NB4 (cell line): ENCODE results near the gene LMCD1.

Source experiments
- DNase-seq: peaks from one replicate; pipeline ENCODE4 v3.0.0; 2010; ENCODE audit warnings: low read depth
- H3K4me3 ChIP-seq: one replicate; pipeline ENCODE4 v1.5.1; 2011; ENCODE audit warnings: mild to moderate bottlenecking, low read depth, low read length, moderate library complexity
- MYC ChIP-seq: IDR thresholded peaks from 2 replicates; pipeline ENCODE4 v1.6.1; 2011; ENCODE audit warnings: low read depth, low read length
- POLR2A ChIP-seq: IDR thresholded peaks from 2 replicates; pipeline ENCODE4 v1.6.1; 2011; ENCODE audit warnings: mild to moderate bottlenecking; ENCODE audit not compliant: insufficient read length; ENCODE audit errors: extremely low read depth
- TF ChIP-seq, protein P1 (sequence below): IDR thresholded peaks from one replicate; pipeline ENCODE4 v1.5.1; 2012; ENCODE audit warnings: low read depth, low read length
- TF ChIP-seq, protein P2 (sequence below): IDR thresholded peaks from 2 replicates; pipeline ENCODE4 v1.6.1; 2011; ENCODE audit warnings: low read depth, low read length

Gene LMCD1

DNA sequence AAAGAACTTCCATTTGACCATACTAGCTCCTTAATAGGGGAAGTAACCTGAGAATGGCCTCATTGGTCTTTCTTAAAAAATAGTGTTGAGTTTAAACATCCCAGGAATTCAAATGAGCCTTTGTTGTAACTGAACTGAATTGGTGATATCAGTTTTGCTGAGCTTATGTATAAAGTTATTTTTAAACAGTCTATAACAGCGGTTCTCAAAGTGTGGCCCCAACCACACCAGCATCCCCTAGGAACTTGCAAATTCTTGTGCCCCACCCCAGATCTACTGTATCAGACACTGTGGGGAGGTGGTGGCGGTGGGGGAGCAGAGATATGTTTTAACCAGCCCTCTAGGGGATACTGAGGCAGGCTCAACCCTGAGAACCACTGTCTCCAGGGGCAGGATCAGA is 57.0 kb downstream of the LMCD1 start:
- H3K4me3 ChIP-seq = no peak overlapping the region
- no peak for DNase-seq
- TF ChIP-seq MYC (no peak), POLR2A (no peak)
- TF ChIP-seq, protein P1, sequence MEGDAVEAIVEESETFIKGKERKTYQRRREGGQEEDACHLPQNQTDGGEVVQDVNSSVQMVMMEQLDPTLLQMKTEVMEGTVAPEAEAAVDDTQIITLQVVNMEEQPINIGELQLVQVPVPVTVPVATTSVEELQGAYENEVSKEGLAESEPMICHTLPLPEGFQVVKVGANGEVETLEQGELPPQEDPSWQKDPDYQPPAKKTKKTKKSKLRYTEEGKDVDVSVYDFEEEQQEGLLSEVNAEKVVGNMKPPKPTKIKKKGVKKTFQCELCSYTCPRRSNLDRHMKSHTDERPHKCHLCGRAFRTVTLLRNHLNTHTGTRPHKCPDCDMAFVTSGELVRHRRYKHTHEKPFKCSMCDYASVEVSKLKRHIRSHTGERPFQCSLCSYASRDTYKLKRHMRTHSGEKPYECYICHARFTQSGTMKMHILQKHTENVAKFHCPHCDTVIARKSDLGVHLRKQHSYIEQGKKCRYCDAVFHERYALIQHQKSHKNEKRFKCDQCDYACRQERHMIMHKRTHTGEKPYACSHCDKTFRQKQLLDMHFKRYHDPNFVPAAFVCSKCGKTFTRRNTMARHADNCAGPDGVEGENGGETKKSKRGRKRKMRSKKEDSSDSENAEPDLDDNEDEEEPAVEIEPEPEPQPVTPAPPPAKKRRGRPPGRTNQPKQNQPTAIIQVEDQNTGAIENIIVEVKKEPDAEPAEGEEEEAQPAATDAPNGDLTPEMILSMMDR = no peak
- TF ChIP-seq, protein P2, sequence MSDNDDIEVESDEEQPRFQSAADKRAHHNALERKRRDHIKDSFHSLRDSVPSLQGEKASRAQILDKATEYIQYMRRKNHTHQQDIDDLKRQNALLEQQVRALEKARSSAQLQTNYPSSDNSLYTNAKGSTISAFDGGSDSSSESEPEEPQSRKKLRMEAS = no peak

DNA sequence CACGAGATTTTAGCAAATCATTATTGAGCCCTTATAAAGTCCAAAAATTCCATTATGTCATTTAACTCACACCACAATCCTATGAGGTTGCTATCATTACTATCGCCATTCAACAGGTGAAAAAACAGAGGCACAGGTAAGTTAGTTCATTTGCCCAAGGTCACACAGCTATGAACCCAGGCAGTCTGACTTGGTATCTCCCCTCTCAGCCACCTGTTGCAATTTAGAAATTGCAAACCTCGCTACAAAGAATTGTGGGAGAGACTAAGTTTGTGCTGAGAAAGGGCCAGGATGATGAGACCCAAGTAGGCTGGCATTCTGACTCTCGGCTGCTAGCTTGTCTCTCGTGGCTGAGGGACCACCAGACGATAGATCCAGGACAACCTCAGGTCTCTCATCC is 57.7 kb downstream of the LMCD1 start:
- H3K4me3 ChIP-seq = no peak overlapping the region
- DNase-seq = no peak
- TF ChIP-seq, protein P2 = no peak
- TF ChIP-seq, protein P1 = no peak
- TF ChIP-seq POLR2A (no peak), MYC (no peak)

DNA sequence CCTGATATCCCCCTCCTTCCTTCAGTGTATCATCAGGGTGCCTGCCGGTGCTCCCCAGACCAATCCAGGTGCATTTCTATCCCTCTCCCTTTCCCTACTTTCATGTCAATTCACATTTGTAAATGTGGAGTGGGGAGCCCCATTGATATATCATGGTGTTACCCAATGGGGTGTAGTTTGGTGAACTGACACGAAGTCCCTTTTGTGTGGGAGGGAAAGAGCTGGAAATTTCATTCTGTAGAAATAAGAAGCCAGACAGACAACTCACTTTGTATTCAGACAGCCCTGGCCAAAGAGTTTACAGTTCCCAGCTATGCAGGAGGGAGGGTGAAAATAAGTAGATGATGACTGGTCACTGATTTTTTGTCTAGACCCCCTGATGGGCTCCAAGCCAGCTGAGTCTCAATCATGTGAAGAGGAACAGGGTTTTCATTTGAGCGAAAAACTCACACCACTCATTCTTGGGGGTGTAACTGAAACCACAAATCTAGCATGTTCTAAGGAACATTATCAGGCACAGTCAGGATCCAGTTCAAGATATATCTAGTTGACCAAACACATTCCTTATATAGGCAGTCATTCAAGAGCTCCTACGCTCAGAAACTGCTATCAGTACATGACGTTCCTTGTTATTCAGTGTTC is 58.9 kb downstream of the LMCD1 start:
- no peak overlapping the region for H3K4me3 ChIP-seq
- TF ChIP-seq, protein P2 = no peak
- TF ChIP-seq, protein P1 = no peak
- TF ChIP-seq MYC (no peak), POLR2A (no peak)
- DNase-seq = no peak

DNA sequence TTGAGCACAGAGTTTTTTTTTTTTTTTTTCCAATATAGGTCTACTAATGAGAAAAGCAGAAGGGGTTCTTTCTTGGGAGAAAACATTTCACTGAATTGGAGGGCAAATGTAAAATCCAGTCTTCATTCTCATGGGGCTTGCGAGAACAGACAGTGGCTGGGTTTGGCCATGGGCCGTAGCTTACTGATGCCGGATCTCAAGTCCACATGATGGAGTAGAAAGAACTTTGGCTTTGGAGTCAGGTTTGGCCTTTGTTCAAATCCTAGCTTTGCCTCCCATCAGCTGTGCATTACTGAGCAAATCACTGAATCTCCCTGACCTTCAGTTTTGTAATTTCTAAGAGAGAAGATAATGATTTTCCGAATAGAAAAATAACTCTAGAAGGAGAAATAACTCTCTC is 59.7 kb downstream of the LMCD1 start:
- no peak overlapping the region for H3K4me3 ChIP-seq
- no peak for DNase-seq
- no peak for TF ChIP-seq MYC
- TF ChIP-seq, protein P2 = no peak
- no peak for TF ChIP-seq POLR2A
- TF ChIP-seq, protein P1 = no peak

DNA sequence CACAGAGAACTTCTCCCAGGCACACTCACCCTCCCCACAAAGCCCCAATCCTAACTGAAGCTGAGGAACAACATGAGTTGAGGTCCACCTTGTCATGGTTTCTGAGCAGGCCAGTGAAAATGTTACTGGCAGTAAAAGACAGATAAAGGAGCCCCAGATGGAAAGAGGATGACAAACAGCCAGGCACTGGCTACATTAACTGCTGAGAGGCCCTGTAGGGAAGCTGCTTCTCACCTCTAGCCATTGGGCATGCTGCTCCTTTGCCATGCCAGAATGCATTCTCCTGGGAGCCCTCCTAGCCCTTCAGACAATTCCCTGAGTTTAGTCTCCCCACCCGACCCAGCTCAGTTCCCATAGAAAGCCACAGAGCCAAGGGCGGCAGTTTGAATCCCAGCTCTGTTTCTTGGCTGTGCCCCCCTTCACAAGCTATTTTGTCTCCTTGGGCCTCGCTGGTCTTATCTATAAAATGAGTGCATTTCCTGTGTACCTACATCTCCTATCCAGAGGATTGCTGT is 60.5 kb downstream of the LMCD1 start:
- TF ChIP-seq MYC (no peak), POLR2A (no peak)
- TF ChIP-seq, protein P1 = no peak
- TF ChIP-seq, protein P2 = no peak
- no peak overlapping the region for H3K4me3 ChIP-seq
- no peak for DNase-seq
